Lung (tissue), 12 donors: ENCODE results near the gene ACSF3. TPM values are rescaled to one million over a fixed set of nuclear protein-coding genes. Genes with fewer than 3 reads are reported as not detected.

ENCODE experiments used
- ATAC-seq: fragments of 200-7000 bp; cut with Tn5 transposase; one replicate; pipeline ENCODE4 v1.9.1; 2020; ENCODE audit warnings: moderate number of reproducible peaks; ENCODE audit not compliant: insufficient read depth, low FRiP score
- DNase-seq, 3 donors: peaks; one replicate each; pipeline ENCODE4 v3.0.0-alpha.2; 2013 to 2017
- H3K27ac ChIP-seq, 2 donors: one replicate each; pipeline ENCODE4 v1.5.1; 2013; ENCODE audit warnings: mild to moderate bottlenecking in 2 of 2, moderate library complexity in 2 of 2, control low read depth in 1 of 2, inconsistent platforms in 1 of 2, low read depth in 1 of 2, low read length in 1 of 2
- H3K27me3 ChIP-seq, 3 donors: one replicate each; pipeline ENCODE4 v1.5.1; 2013; ENCODE audit warnings: low read length in 2 of 3; ENCODE audit not compliant: control insufficient read depth in 3 of 3, insufficient read depth in 3 of 3
- H3K36me3 ChIP-seq, 4 donors: one replicate each; pipeline ENCODE4 v1.5.1; 2013; ENCODE audit warnings: low read length in 4 of 4, mild to moderate bottlenecking in 1 of 4, moderate library complexity in 1 of 4; ENCODE audit not compliant: control insufficient read depth in 4 of 4, insufficient read depth in 4 of 4
- H3K4me1 ChIP-seq, 5 donors: one replicate each; pipeline ENCODE4 v1.5.1; 2013; ENCODE audit warnings: low read length in 5 of 5, mild to moderate bottlenecking in 2 of 5, moderate library complexity in 1 of 5; ENCODE audit not compliant: control insufficient read depth in 5 of 5, insufficient read depth in 5 of 5
- H3K4me3 ChIP-seq: one replicate; pipeline ENCODE4 v1.5.1; 2013; ENCODE audit warnings: mild to moderate bottlenecking, control low read depth, moderate library complexity
- H3K9ac ChIP-seq, 2 donors: one replicate each; pipeline ENCODE4 v1.5.1; 2013; ENCODE audit warnings: low read length in 2 of 2, control low read depth in 1 of 2; ENCODE audit not compliant: insufficient read depth in 1 of 2
- H3K9me3 ChIP-seq, 4 donors: one replicate each; pipeline ENCODE4 v1.5.1; 2013; ENCODE audit warnings: low read length in 3 of 4, mild to moderate bottlenecking in 1 of 4, moderate library complexity in 1 of 4; ENCODE audit not compliant: control insufficient read depth in 4 of 4, insufficient read depth in 3 of 4
- WGBS, 2 donors: extraction: QIAGEN DNeasy Blood & Tissue Kit; methylation state at CpG; one replicate each; pipeline ENCODE4 v1.1.7; 2013; 5-methylcytosine and 5-hydroxymethylcytosine counted together
- polyA plus RNA-seq, 2 donors: library from polyadenylated mRNA; stranded (reverse); fragments of 200-250 nt; gene quantifications; one replicate each; pipeline ENCODE4 v1.2.1, GENCODE V29; 2013
- total RNA-seq, 2 donors: library from RNA; depleted of rRNA in 1 of 2; stranded (reverse); fragments of >200 nt in 1 of 2; gene quantifications; one replicate each; pipeline ENCODE4 v1.2.1, GENCODE V29; 2014 to 2021
- TF ChIP-seq, protein P1 (sequence below): IDR thresholded peaks from 2 replicates; pipeline ENCODE4 v1.5.1; 2012; ENCODE audit warnings: mild to moderate bottlenecking; ENCODE audit errors: control extremely low read depth, extremely low read depth
- donor health status: control.
- donor health status: control.
- donor health status: Bipolar disorder and iron deficiency.
- donor health status: healthy.
- donor health status: DM: yes; HTN: yes; CAD: no.

Gene ACSF3
- total and polyA plus RNA-seq, 4 donors, result 17.4 to 33.6 (median 31.2) TPM

- ATAC-seq, result no peak
- peaks cover 0 to 35% (median 12%) of the 10 kb centered on the region in 5 donors for H3K4me1 ChIP-seq
- DNase-seq, result no peak
- no peak overlapping the region for H3K4me3 ChIP-seq
- WGBS, 2 donors, result 66 to 81% methylated on average over 23 of the region's 23 CpGs
- no peaks in the 10 kb centered on the region for H3K36me3 ChIP-seq
- peaks cover 0 to 6% (median 2%) of the 10 kb centered on the region in 3 donors for H3K27me3 ChIP-seq
- no peaks in the 10 kb centered on the region for H3K9me3 ChIP-seq
- TF ChIP-seq, protein P1, sequence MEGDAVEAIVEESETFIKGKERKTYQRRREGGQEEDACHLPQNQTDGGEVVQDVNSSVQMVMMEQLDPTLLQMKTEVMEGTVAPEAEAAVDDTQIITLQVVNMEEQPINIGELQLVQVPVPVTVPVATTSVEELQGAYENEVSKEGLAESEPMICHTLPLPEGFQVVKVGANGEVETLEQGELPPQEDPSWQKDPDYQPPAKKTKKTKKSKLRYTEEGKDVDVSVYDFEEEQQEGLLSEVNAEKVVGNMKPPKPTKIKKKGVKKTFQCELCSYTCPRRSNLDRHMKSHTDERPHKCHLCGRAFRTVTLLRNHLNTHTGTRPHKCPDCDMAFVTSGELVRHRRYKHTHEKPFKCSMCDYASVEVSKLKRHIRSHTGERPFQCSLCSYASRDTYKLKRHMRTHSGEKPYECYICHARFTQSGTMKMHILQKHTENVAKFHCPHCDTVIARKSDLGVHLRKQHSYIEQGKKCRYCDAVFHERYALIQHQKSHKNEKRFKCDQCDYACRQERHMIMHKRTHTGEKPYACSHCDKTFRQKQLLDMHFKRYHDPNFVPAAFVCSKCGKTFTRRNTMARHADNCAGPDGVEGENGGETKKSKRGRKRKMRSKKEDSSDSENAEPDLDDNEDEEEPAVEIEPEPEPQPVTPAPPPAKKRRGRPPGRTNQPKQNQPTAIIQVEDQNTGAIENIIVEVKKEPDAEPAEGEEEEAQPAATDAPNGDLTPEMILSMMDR, result no peak
- no peak overlapping the region for H3K27ac ChIP-seq
- no peak overlapping the region for H3K9ac ChIP-seq
Measured at GRCh38 chr16:89168381-89169189, 74.9 kb downstream of the ACSF3 start.

- Histone ChIP-seq H3K4me1 (peaks cover 0 to 38% (median 14%) of the 10 kb centered on the region in 5 donors), H3K9ac (no peak overlapping the region), H3K27me3 (peaks cover 0 to 6% (median 2%) of the 10 kb centered on the region in 3 donors), H3K9me3 (no peaks in the 10 kb centered on the region), H3K27ac (no peak overlapping the region), H3K36me3 (no peaks in the 10 kb centered on the region), H3K4me3 (no peak overlapping the region)
- DNase-seq, result no peak
- no peak for ATAC-seq
- 77 to 80% methylated on average over 14 of the region's 14 CpGs for WGBS, 2 donors
- TF ChIP-seq, protein P1, result no peak
Measured at GRCh38 chr16:89169778-89170177, 76.1 kb downstream of the ACSF3 start.

DNA sequence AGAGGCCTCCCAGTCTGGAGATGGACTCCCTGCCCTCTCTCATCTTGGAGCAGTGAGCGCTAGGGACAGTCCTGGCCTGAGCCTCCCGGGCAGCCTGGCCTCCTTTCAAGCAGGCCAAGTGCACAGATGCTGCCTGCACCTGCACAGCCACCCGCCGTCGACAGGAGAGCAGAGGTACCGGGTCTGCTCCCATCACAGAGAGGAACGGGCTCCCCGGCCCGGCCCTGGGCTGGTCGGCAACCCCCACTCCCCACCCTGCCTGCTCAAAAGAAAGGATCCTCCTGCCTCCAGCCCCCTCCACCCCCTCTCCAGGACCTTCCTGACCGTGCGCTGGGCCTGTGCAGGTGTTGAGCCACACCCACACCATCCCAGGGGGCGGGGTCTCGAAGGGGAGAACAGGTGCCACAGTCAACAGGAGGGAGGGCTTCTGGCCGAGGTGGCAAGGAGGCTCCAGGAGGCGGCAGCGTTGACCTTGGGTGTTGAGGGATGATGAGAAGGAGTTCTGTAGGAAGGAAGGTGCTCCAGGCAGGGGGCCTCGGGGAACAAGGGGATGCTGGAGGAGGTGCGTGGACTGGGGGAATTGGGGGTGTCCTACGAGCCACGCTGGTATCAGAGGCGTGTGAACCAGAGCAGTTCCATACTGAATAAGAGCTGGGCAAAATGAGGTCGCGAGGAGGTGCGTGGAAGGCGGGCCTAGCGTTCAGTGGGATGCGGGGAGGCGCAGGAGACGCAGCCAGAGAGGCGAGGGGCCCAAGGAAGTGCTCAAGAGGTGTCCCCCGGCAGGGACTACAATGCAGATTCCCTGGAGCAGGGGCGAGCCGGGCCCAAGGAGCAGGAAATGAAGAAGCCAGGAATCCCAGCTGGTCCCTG, 76.9 kb downstream of the ACSF3 start:
- Histone ChIP-seq H3K9me3 (no peaks in the 10 kb centered on the region), H3K36me3 (no peaks in the 10 kb centered on the region), H3K9ac (no peak overlapping the region), H3K4me3 (no peak overlapping the region), H3K27me3 (peaks cover 0 to 6% (median 2%) of the 10 kb centered on the region in 3 donors), H3K4me1 (peaks cover 0 to 42% (median 16%) of the 10 kb centered on the region in 5 donors), H3K27ac (no peak overlapping the region)
- 11 to 14% methylated on average over 28 to 34 of the region's 34 CpGs for WGBS, 2 donors
- TF ChIP-seq, protein P1, result no peak
- ATAC-seq (no peak), DNase-seq (no peak)
